Activated T-helper 17 cell treated with anti-CD3 and anti-CD28 coated beads, Interleukin-2, amount 50 U/mL, for 72 hours (primary cell): ENCODE data around the gene FOXRED1. TPM values are rescaled to one million over a fixed set of nuclear protein-coding genes. Genes with fewer than 3 reads are reported as not detected.
A peak's percentile ranks its signal among the peaks of the same experiment; 100 is the strongest.
"Not testable (repeated sequence)": the region's sequence is repeated elsewhere in the genome, so short reads cannot be mapped to it uniquely, and the experiment has no call there.

Source experiments
- ATAC-seq: fragments of 150-1000 bp; cut with Tn5 transposase; replicated peaks from 2 replicates; pipeline ENCODE4 v1.10.0; 2021; ENCODE audit warnings: mild to moderate bottlenecking, moderate library complexity
- H3K27ac Mint-ChIP-seq: one replicate; pipeline ENCODE4 v1.8.0; 2022; ENCODE audit warnings: mixed read lengths
- H3K27me3 Mint-ChIP-seq: one replicate; pipeline ENCODE4 v1.8.0; 2022; ENCODE audit warnings: mixed read lengths
- H3K36me3 Mint-ChIP-seq: one replicate; pipeline ENCODE4 v1.8.0; 2022; ENCODE audit warnings: low read depth, mild to moderate bottlenecking, mixed read lengths
- H3K4me1 Mint-ChIP-seq: one replicate; pipeline ENCODE4 v1.8.0; 2022; ENCODE audit warnings: mixed read lengths
- H3K4me3 Mint-ChIP-seq: one replicate; pipeline ENCODE4 v1.8.0; 2022; ENCODE audit warnings: mild to moderate bottlenecking, mixed read lengths
- H3K9me3 Mint-ChIP-seq: one replicate; pipeline ENCODE4 v1.8.0; 2022; ENCODE audit warnings: mixed read lengths
- total RNA-seq, 2 donors: library from RNA; stranded (reverse); gene quantifications; one replicate each; pipeline ENCODE4 v1.2.3, GENCODE V29; 2022

FOXRED1 gene
- 10 to 100 TPM; 34.6 to 47.1 TPM for total RNA-seq

GRCh38 chr11:126268708-126269579, at the start of gene FOXRED1, which contains the start of gene SRPRA:
Gene FOXRED1 (plus strand): TSS chr11:126269154. CDS start chr11:126269207, 53 bp downstream.
Gene SRPRA (minus strand): TSS chr11:126268895. CDS start chr11:126268804, 91 bp downstream.
- Mint-ChIP-seq H3K4me3 (peak within 1 kb of the TSS; percentile 98), H3K9me3 (no peaks in the 10 kb centered on the region), H3K4me1 (peaks cover 14% of the 10 kb centered on the region), H3K27ac (peak within 1 kb of the TSS; percentile 98), H3K27me3 (no peaks in the 10 kb centered on the region), H3K36me3 (peaks cover 71% of the 10 kb centered on the region)
- ATAC-seq: peak; percentile 100

- peaks cover 14% of the 10 kb centered on the region for H3K4me1 Mint-ChIP-seq
- no peak overlapping the region for H3K4me3 Mint-ChIP-seq
- ATAC-seq: no peak
- no peaks in the 10 kb centered on the region for H3K27me3 Mint-ChIP-seq
- no peaks in the 10 kb centered on the region for H3K36me3 Mint-ChIP-seq
- H3K9me3 Mint-ChIP-seq: no peaks in the 10 kb centered on the region
- no peak overlapping the region for H3K27ac Mint-ChIP-seq
Observed at GRCh38 chr11:126219547-126219946, 49.4 kb upstream of the FOXRED1 start.

DNA sequence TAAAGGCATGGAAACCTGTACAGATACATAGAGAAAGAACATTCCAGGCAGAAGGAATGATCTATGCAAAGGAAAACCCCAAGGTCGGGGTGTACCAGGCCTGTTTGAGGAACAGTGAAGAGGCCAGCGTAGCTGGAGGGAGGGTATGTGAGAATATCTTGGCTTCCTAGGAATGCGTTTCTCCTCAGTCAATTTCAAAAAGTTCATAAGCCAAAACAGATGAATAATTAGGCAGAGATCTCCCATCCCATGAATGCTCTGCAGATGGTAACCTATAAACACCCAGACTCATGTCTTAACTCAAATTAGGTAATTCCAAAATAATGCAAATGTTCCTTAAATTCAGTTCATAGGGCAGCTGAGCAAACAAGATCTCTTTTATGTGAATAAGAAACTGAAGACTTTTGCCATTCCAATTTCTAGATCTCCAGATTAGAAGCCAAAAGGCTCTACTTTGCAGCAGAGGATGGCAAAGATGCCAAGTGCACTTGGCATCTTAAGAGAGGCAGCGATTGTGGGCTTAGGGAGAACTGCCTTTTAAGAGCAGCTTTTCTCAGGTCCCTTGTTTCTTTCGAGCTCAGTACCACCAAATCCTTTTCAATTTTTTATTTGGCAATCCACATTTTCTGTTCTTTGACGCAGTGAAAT, 44.2 kb upstream of the FOXRED1 start:
- peaks cover 10% of the 10 kb centered on the region for H3K4me1 Mint-ChIP-seq
- no peaks in the 10 kb centered on the region for H3K27me3 Mint-ChIP-seq
- H3K36me3 Mint-ChIP-seq: peaks cover 11% of the 10 kb centered on the region
- ATAC-seq: no peak
- H3K27ac Mint-ChIP-seq: no peak overlapping the region
- no peaks in the 10 kb centered on the region for H3K9me3 Mint-ChIP-seq
- H3K4me3 Mint-ChIP-seq: no peak overlapping the region

- ATAC-seq: no peak
- Mint-ChIP-seq H3K4me3 (no peak overlapping the region), H3K9me3 (no peaks in the 10 kb centered on the region), H3K27me3 (no peaks in the 10 kb centered on the region), H3K4me1 (peaks cover 10% of the 10 kb centered on the region), H3K36me3 (peaks cover 12% of the 10 kb centered on the region), H3K27ac (no peak overlapping the region)
Observed at GRCh38 chr11:126225295-126225665, 43.7 kb upstream of the FOXRED1 start.

DNA sequence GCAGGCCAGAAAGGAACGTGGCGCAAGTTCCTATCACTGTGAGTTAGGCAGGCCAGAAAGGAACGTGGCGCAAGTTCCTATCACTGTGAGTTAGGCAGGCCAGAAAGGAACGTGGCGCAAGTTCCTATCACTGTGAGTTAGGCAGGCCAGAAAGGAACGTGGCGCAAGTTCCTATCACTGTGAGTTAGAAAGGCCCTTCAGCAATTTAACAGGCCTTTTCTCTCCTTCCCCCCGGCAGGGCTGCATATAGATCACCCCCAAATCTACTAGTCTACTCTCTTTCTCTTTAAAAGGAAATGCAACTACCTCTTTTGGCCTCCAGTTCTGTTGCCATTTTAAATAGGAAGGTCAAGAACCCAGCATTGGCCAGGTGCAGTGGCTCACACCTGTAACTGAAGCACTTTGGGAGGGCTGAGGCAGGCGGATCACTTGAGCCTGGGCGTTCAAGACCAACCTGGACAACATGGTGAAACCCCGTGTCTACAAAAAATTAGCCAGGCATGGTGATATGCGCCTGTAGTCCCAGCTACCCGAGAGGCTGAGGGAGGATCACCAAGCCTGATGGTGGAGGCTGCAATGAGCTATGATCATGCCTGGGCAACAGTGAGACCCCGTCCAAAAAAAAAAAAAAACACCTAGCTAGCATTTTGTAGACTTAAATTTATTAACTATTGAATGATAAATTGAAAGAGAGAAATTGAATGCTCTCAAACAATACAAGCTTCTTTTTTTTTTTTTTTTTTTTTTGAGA, 42.4 kb upstream of the FOXRED1 start:
- Mint-ChIP-seq H3K9me3 (no peaks in the 10 kb centered on the region), H3K4me3 (no peak overlapping the region), H3K4me1 (peaks cover 11% of the 10 kb centered on the region), H3K36me3 (peaks cover 20% of the 10 kb centered on the region), H3K27me3 (no peaks in the 10 kb centered on the region), H3K27ac (no peak overlapping the region)
- ATAC-seq: no peak

DNA sequence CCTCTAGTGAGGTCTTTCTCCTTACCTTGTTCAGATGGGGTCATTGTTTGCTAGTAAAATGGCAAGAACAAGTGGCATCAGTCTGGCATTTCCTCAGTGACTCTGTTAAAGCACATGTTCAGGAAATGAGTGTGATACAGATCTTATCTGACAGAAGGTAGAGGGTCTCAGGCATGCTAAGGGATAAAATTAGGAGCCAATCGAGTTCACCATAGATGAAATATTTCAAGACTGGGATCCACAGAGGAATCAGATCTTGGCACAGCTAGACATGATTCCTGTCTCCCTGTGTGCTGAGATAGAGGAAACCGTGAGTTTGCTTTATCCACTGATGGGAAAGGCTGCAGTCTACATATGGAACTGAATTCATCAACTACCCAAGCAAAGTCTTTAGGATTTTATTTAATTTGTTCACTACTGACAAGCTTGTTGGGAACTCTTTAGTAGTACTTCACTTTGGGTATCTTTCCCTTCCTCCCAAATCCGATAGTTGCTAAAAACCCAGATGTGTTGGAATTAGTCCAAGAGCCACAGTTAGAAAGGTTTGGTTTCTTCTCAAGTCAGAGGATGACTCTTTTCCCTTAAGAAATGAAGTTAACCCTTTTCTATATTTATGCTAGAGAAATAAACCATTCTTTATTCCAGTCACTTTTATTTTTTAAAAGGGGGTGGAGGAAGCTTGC, 39.0 kb upstream of the FOXRED1 start:
- no peak overlapping the region for H3K27ac Mint-ChIP-seq
- no peaks in the 10 kb centered on the region for H3K9me3 Mint-ChIP-seq
- peaks cover 25% of the 10 kb centered on the region for H3K36me3 Mint-ChIP-seq
- peaks cover 9% of the 10 kb centered on the region for H3K4me1 Mint-ChIP-seq
- no peak overlapping the region for H3K4me3 Mint-ChIP-seq
- H3K27me3 Mint-ChIP-seq: no peaks in the 10 kb centered on the region
- ATAC-seq: no peak

GRCh38 chr11:126231725-126232459, 37.1 kb upstream of the FOXRED1 start:
- ATAC-seq: no peak
- H3K4me3 Mint-ChIP-seq: no peak overlapping the region
- no peaks in the 10 kb centered on the region for H3K27me3 Mint-ChIP-seq
- no peaks in the 10 kb centered on the region for H3K9me3 Mint-ChIP-seq
- peaks cover 4% of the 10 kb centered on the region for H3K4me1 Mint-ChIP-seq
- no peak overlapping the region for H3K27ac Mint-ChIP-seq
- H3K36me3 Mint-ChIP-seq: peaks cover 44% of the 10 kb centered on the region

GRCh38 chr11:126232683-126233082, 36.3 kb upstream of the FOXRED1 start:
- ATAC-seq: no peak
- no peak overlapping the region for H3K4me3 Mint-ChIP-seq
- H3K36me3 Mint-ChIP-seq: peaks cover 45% of the 10 kb centered on the region
- peaks cover 4% of the 10 kb centered on the region for H3K4me1 Mint-ChIP-seq
- H3K27me3 Mint-ChIP-seq: no peaks in the 10 kb centered on the region
- no peaks in the 10 kb centered on the region for H3K9me3 Mint-ChIP-seq
- no peak overlapping the region for H3K27ac Mint-ChIP-seq

DNA sequence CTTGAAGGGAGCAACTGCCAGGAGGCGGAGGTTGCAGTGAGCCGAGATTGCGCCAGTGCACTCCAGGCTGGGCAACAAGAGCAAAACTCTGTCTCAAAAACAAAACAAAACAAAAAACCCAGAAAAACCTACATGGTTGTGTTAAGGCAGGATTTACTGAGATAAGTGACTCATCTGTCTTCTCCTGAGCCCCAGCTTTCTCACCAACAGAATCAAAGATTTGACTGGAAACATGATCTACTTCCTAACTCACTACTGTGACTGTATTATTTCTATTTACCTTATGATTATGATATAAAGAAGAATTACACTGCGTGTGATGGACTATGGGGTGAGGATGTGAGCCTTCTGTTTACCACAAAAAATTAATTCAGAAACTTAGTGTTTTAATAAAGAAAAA, 35.6 kb upstream of the FOXRED1 start:
- Mint-ChIP-seq H3K36me3 (peaks cover 52% of the 10 kb centered on the region), H3K4me1 (peaks cover 4% of the 10 kb centered on the region), H3K9me3 (no peaks in the 10 kb centered on the region), H3K27me3 (no peaks in the 10 kb centered on the region), H3K4me3 (no peak overlapping the region), H3K27ac (no peak overlapping the region)
- ATAC-seq: no peak

DNA sequence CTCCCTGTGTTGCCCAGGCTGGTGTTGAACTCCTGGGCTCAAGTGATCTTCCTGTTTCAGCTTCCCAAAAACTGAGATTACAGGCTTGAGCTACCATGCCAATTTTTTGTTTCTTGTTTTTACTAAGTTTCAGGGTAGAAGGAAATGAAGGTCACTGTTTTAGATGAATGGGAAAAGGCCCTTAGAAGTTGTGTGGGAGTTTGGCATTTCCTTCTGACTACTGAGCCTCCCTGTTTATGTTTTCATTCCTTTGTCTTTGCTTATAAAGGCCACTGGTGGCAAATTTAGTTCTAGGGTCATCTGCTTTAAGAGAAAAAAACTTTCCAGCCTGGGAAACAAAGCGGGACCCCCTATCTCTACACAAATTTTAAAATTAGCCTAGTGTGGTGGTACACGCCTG, 22.3 kb upstream of the FOXRED1 start:
- Mint-ChIP-seq H3K27ac (no peak overlapping the region), H3K36me3 (peaks cover 55% of the 10 kb centered on the region), H3K4me3 (no peak overlapping the region), H3K27me3 (no peaks in the 10 kb centered on the region), H3K9me3 (no peaks in the 10 kb centered on the region), H3K4me1 (no peaks in the 10 kb centered on the region)
- ATAC-seq: no peak

GRCh38 chr11:126253265-126253664, 15.7 kb upstream of the FOXRED1 start:
- no peaks in the 10 kb centered on the region for H3K27me3 Mint-ChIP-seq
- no peak overlapping the region for H3K27ac Mint-ChIP-seq
- no peak overlapping the region for H3K4me3 Mint-ChIP-seq
- H3K9me3 Mint-ChIP-seq: no peaks in the 10 kb centered on the region
- no peaks in the 10 kb centered on the region for H3K4me1 Mint-ChIP-seq
- H3K36me3 Mint-ChIP-seq: peaks cover 52% of the 10 kb centered on the region
- no peak for ATAC-seq

- Mint-ChIP-seq H3K4me3 (no peak overlapping the region), H3K4me1 (no peaks in the 10 kb centered on the region), H3K27ac (no peak overlapping the region), H3K9me3 (no peaks in the 10 kb centered on the region), H3K27me3 (no peaks in the 10 kb centered on the region), H3K36me3 (peaks cover 59% of the 10 kb centered on the region)
- ATAC-seq: no peak
Observed at GRCh38 chr11:126254819-126255218, 14.1 kb upstream of the FOXRED1 start.

- not testable (repeated sequence) for ATAC-seq
Observed at GRCh38 chr11:126255507-126255906, 13.4 kb upstream of the FOXRED1 start.

More at GRCh38 chr11:126255507-126255906, 13.4 kb upstream of the FOXRED1 start:
- not testable (repeated sequence) for H3K27me3 Mint-ChIP-seq, H3K27ac Mint-ChIP-seq, H3K4me3 Mint-ChIP-seq, H3K4me1 Mint-ChIP-seq, H3K9me3 Mint-ChIP-seq
- peaks cover 58% of the 10 kb centered on the region for H3K36me3 Mint-ChIP-seq
